GM19467 (cell line): Measurements from ENCODE around the gene GALNT1.

ENCODE experiments used
- ATAC-seq: cut with Tn5 transposase; IDR thresholded peaks from one replicate; pipeline ENCODE4 v1.9.1; 2021; ENCODE audit warnings: mild to moderate bottlenecking, moderate library complexity; ENCODE audit not compliant: unreplicated experiment

GALNT1 gene

DNA sequence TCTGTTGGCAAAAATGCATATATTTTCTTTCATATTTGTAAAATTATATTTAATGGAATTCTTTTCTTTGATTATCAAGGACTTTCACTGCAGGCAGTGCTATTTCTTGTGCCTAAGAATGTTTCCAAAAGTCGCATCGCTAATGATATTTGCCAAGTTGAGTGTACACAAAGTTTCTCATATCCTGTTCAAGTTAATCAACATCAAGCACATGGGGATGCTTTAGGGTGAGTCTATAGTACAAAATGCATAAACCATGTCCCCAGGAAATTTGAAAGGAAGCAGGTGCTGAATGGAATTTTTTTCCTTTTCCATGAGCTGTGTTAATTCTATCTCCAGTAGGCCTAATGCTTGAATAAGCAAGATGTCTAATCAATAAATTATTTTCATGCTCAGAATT is 129.7 kb downstream of the GALNT1 start:
- ATAC-seq = no peak

DNA sequence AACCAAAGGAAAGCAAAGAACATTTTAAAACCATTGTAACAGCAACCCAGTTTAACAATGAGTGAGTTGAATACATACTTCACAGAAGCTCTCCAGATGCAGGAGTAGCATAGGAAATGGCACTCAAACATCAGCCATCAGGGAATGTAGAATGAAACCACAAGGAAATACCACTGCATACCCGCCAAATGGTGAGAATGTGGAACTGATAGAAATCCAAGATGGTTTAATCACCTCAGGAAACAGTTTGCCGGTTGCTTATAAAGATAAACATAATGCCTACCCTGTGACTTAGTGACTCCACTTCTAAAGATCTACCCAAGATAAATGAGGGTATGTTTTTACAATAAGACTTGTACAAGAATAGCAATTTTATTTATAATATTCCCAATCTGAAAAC is 132.0 kb downstream of the GALNT1 start:
- ATAC-seq = no peak

DNA sequence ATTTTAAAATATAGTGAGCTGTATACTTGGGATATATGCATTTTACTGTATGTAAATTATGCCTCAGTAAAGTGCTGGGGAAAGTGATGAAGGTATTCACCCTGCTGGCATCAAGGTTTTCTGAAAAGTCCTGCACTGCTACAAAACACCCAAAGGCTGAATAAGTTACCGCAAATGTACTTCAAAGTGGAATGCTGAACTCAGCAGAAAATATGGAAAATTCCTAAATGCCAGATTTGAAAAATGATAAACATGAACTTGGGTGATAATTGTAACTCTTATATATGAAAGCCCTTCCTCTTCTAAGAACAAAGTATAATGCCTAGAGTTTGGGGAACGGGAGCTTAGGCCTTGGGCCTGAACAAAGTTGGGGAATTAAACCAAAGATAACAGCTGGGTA is 133.0 kb downstream of the GALNT1 start:
- ATAC-seq = no peak

DNA sequence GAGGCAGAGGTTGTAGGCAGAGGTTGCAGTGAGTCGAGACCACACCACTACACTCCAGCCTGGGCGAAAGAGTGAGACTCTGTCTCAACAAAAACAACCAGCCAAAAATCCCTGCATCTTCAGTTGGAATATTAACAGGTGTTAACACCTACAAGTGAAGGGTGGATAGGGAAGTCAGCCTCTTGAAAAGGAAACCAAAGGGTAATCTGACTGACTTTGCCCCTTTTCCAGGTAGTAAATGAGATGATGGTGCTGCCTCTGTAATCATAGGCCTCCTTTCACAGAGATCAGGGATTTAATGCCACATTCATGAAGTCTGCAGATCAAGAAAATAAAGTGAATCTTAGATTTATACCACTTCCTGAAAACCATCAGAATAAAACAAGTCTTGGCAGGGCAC is 133.6 kb downstream of the GALNT1 start:
- no peak for ATAC-seq

DNA sequence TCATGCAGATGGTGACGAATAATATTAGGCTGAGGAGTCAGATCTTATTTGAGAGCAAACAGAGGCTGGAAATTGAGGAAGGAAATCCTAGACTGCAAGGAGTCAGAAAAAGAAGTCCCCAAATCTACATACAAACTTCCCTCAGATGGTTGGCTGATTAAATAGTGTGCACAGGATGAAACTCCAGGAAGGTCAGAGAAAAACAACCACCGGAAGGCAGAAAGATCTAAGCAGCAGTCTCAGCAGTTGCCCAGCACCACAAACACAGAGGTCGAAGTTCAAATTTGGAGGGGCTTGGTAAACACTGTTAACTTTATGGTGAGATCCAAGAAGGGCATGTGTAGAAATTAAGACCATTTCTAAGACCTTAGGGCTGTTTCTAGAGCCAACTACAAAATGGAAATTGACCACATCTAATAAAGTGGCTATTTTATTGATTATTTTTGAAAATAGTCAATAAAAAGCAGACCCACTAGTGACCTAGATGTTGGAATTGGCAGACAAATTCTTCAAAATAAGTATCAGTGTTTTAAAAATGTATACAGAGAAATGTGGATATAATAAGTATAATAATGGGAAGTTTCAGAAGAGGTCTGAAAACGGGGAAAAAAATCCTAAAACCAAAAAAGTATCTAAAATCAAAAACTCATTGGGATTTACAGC is 134.8 kb downstream of the GALNT1 start:
- ATAC-seq = no peak

DNA sequence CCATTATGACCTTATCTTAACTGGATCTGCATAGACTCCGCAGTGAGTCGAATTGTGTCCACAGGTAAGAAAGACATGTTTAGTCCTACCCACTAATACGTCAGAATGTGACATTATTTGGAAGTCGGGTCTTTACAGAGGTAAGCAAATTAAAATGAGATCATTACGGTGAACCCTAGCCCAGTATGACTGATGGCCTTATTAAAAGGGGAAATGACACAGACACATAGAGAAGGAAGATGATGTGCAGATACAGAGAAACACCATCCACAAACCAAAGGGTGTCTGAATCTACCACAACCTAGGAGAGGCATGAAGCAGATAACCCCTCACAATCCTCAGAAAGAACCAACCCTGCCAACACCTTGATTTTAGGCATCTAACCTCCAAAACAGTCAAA is 135.6 kb downstream of the GALNT1 start:
- ATAC-seq = no peak

DNA sequence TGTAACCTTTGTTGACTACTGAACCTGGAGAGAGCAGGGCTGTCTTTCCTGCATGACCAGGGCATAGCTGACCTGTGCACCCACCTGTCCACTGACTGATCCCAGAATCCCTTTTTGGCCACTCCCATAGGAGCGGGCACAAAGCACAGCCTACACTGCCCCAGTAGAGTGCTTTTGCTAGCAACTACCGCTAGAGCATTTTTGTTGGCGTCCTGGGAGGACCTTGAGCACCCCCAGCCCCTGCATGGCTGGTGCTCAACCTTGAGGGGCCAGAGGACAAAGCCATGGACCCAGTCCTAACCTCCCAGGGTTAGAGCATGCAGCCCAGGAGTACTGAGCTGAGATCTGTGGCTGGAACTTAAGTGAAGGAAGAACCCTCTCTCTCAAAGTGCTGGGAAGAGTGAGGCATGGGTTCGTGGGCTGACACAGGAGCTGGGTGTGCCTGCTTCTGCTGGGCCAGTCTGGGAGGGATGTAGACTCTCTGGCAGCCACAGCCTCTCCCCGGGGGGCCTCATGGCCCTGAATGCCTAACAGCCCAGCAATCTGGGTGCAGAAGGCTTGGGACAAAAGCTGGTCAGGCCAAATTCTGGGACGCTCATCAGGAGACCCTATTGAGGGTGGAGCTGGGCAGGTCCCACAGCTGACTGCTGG is 140.0 kb downstream of the GALNT1 start:
- ATAC-seq = no peak

DNA sequence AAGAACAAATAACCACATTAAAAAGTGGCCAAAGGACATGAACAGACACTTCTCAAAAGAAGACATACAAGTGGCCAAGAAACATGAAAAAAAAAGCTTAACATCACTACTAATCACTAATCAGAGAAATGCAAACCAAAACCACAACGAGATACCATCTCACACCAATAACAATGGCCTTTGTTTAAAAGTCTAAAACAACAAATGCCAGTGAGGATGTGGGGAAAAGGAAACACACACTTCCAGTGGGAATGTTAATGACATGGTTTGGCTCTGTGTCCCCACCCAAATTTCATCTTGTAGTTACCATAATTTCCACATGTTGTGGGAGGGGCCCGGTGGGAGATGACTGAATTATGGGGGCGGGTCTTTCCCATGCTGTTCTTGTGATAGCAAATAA is 147.1 kb downstream of the GALNT1 start:
- ATAC-seq = no peak

DNA sequence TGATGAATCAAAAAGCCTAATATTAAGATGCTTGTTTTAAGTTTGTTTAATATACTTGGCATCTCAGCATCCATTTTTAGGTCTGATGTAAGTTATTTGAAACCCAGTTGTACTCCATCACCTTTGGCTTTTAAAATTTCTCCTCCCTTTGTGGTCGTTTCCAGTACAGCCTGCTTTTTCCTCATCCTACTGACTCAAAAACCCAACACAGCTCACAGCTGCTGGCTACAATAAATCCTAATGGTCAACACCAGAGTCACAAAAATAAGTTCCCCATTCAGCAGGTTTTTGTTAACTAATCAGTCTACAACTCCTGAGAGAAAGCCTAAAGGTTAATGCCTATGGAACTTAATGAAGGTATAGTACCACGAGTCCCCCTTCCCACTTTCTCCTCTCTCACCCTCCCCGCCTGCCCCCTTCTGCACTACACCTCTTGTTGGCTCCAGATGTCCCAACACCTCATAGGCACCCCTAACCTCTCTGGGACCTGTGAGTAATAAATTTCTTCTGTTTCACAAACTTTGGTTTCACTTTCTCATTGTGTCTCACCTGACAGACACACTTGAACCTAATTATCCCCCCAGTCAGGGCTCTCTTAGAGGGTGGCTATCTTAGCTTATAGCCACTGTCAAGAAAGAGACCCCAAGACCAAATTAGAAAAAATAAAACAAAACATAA is 148.6 kb downstream of the GALNT1 start:
- no peak for ATAC-seq

DNA sequence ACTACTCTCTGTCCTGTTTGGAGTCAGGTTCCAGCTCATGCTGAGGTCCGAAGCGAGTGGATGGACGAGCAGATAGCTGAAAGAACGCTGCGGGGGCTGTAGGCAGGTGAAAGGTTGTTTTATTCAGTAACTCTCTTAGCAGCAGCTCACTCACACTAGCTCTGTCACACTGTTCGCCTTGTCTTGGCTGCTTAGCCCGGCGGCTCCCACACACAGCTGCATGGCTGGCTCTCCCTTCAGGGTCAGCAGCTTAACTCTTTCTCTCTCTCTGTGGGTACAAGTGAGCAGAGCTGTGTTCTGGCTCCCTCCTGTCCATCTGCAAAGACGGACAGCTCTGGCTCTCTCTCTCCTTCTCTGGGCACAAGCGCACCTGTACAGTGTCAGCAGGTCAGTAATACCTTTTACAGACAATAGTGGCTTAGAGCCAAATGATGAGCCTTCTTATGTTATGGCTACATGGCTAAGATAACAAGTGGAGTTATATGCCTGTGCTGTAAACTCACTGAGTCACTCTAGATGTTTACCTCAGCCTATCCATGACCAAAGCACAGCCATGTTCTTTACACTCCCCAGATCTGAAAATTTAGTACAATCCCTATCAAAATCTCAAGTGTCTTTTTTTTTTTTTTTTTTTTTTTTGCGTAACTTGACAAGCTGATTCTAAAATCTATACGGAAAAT is 149.3 kb downstream of the GALNT1 start:
- ATAC-seq = no peak

DNA sequence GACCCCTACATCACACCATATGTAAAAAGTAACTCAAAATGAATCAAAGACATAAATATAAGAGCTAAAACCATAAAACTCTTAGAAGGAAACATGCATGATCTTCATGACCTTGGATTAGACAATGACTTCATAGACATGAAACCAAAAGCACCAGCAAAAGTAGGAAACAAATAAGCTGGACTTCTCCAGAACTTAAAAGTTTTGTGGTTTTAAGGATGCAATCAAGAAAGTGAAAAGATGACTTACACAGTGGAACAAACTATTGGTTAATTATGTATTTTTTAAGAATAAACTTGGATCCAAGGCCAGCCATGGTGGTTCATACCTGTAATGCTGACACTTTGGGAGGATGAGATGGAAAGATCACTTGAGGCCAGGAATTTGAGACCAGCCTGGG is 150.2 kb downstream of the GALNT1 start:
- no peak for ATAC-seq

DNA sequence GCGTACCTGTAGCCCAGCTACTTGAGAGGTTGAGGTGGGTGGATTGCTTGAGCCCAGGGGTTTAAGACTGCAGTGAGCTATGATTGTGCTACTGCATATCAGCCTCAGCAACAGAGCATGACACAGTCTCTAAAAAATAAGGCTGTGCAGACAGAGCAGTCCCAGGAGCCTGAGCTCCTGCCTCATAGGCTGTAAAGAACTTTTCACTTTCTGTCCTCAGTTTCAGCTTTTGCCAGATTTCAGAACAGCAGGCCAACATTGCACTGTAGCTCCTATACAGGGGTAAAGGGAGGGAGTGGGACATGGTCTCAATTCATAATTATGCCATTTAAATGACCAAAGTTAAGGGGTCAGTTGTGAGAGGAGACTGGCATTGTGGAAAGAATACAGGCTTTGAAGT is 150.6 kb downstream of the GALNT1 start:
- ATAC-seq = no peak

DNA sequence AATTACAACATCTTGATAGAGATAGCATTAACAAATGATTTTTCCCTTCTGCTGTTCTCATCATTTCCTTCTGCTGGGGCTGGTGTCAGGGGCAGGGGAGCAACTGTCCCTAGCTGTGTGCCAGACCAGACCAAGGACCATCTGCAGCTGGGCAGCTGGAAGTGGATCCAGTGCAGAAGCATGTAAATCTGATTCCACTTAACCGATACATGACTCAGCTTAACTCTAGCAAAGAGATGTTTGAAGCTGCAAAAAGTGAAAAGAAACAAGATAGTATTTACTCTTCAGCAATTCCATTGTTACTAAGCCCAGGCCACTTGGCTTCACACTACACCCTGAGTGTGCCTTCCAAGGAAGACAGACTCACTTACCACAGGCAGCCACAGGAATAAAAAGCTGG is 151.1 kb downstream of the GALNT1 start:
- no peak for ATAC-seq

DNA sequence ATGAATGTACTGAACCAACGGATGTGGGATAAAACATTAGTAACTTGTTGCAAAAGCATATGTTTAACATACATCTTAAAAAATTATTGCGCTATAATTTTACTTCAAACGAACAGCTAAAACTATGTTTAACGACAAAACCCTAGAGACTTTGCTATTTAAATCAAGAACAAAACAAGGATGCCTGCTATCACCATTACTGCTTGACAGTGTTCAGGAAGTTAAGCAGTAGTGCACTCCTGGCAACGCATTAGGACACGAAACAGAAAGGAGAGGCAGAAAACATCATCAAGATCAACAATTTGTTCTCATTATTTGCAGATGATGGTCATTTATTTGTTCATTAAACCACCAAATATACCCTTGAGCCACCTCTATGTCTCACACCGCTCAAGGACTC is 151.9 kb downstream of the GALNT1 start:
- no peak for ATAC-seq

DNA sequence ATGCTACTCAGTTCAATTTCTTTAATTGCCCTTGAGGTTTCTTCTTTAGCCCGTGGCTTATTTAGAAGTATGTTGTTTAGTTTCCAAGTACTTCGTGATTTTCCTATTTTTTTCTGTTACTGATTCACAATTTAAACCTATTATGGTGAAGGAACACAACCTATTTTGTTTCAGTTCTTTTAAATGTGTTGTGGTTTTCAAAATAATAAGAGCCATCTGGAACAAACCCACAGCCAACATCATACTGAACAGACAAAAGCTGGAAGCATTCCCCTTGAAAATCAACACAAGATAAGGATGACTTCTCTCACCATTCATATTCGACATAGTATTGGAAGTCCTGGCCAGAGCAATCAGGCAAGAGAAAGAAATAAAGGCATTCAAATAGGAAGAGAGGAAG is 155.2 kb downstream of the GALNT1 start:
- no peak for ATAC-seq

DNA sequence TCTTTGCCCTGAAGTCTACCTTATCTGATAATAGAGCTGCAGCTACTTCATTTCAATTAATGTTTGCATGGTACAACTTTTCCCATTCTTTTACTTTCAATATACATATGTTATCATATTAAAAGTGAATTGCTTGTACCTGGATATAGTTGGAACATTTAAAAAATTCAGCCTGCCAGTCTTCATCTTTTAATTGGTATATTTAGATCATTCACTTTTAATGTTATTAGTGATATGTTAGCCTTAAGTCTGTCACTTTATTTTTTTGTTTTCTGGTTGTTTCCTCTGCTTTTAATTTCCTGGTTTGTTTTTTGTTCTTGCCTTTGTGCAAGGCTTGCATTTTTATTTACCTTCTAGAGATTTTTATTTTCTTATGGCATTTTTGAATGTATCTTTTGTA is 158.2 kb downstream of the GALNT1 start:
- no peak for ATAC-seq

DNA sequence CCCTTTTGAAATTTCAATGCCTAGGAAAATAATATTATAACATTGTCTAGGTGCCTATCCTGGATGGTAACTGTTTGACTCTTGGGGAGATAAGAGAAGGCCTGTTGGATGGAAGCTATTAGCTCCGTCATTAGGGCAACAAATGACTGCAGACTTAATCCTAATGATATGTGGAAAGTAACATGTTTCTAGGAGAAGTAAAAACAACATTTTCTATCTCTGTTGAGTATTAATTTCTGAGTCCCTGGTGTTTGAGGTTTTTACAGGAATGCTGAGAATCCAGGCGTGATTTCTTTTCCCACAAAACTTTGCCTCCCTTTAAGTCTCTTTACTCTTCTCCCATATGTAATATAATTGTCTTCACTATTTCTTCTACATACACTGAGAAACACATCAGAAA is 159.1 kb downstream of the GALNT1 start:
- no peak for ATAC-seq

DNA sequence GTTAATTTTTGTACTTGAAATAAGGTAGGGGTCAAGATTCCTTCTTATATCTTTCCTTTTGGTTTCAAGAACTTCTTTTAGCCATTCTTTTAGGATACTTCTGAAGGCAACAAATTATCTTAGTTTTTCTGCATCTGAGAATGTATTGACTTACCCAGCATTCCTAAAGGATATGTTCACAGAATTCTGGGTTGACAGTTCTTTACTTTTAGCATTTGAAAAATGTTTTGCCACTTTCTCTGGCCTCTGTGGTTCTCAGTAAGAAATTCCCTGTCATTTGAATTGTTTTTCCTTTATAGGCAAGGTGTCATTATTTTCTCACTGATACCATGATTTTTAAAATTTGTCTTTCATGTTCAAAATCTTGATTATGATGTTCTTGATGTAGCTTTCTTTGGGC is 162.4 kb downstream of the GALNT1 start:
- ATAC-seq = no peak

DNA sequence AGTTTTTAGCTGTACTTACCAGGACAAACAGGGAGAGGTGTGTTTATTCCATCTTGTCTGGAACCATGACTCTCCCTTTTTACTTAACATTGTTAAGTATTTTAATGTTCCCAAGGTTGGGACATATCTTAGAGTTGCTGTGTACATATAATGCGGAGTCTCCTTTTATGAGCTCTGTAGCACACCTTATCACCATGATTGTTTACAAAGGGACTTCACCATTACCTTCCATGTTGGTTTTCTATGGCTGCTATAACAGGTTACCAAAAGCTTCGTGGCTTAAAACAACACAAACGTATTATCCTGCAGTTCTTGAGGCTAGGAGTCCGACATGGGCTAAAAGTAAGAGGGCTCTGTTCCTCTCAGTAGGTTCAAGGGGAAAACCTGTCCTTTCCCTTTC is 164.3 kb downstream of the GALNT1 start:
- ATAC-seq = no peak

DNA sequence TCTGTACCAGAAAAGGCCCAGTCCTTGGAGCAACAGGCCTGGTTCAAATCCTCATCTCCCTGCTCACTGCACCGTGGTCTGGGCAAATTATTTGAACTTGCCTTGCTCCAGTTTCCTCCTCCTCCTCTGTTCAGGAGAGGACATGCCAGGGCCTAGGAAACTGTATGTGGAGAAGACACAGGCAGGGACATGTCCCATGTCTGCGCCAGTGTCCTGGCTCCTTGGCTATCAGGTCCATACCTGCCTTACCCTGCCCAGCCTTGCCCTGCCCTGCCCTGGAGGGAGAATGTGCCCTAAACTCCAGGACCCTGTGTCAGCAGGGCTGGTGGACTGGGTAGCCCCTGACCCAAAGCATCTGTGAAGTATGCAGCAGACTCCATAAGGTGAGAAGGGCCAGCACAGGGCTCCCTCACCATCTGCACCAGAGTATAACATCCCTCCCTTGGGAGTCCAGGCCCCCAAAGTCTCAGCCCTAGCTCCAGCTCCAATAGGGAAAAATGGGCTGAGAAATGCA is 165.3 kb downstream of the GALNT1 start:
- ATAC-seq = no peak

DNA sequence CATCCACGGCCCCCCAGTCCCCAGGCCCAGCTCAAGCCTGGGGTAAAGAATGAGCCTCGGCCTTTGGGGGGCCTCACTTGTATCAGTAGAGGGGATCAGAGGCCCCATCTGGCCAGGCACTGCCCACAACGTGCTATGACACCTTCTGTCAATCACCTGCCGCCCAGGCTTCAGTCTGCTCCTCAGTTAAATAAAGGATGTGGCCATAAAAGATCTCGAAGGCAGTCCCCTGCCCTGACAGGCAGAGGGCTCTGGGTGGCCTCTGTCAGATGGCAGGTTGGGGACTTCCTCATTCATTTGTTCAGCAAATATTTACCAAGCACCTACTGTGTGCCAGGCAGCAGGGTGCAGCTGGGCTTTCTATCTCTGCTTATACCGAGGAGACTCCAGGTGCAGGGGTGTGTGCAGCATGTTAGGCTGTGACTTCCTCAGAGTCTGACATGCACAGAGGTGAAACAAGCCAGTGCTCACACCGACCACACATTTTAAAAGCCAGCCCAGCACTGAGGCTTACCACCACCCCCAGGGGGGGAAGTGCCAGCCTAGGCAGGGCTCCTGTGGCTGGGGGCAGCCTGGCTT is 166.4 kb downstream of the GALNT1 start:
- ATAC-seq = no peak
